IMR-90 (cell line): ENCODE data around the gene CPED1. TPM values are rescaled to one million over a fixed set of nuclear protein-coding genes. Genes with fewer than 3 reads are reported as not detected.

ENCODE experiments used
- ATAC-seq: fragments of 200-7000 bp; cut with Tn5 transposase; 2 replicates; pipeline ENCODE4 v1.9.1; 2020; ENCODE audit warnings: low read depth, mild to moderate bottlenecking, moderate library complexity
- BruUV-seq: library from RNA; stranded (reverse); fragments of 400-500 nt; replicated peaks from 2 replicates; lab custom pipeline; 2021; lab: Mats Ljungman, UMichigan
- CTCF ChIA-PET: fragments of 300-600 bp; formaldehyde crosslinking; extraction: SDS; loops from one replicate; lab custom pipeline; 2021; ENCODE audit warnings: antibody characterized with exemption; lab: Yijun Ruan, JAX
- POLR2A ChIA-PET: fragments of 300-600 bp; sonication (Branson Sonifier 250); formaldehyde crosslinking; loops from one replicate; lab custom pipeline; 2022; ENCODE audit warnings: antibody characterized with exemption; ENCODE audit not compliant: unreplicated experiment; lab: Charles Lee
- DNase-seq: peaks from one replicate; pipeline ENCODE4 v3.0.0; 2013
- H2AFZ ChIP-seq: replicated peaks from 2 replicates; pipeline ENCODE3; 2013; ENCODE audit warnings: low read length, mild to moderate bottlenecking; ENCODE audit not compliant: poor library complexity
- H2AK5ac ChIP-seq: 2 replicates; pipeline ENCODE4 v1.6.1; 2013; ENCODE audit warnings: low read depth, low read length, inconsistent platforms
- H2AK9ac ChIP-seq: replicated peaks from 2 replicates; pipeline ENCODE3; 2013; ENCODE audit warnings: mild to moderate bottlenecking, low read depth, low read length, moderate library complexity; ENCODE audit not compliant: poor library complexity
- H2BK120ac ChIP-seq: 2 replicates; pipeline ENCODE4 v1.6.1; 2013; ENCODE audit warnings: low read depth, low read length, inconsistent platforms
- H2BK15ac ChIP-seq: 3 replicates; pipeline ENCODE4 v1.6.1; 2013; ENCODE audit warnings: low read depth, low read length, inconsistent platforms
- H2BK20ac ChIP-seq: 2 replicates; pipeline ENCODE4 v1.6.1; 2013; ENCODE audit warnings: low read depth, mild to moderate bottlenecking, inconsistent platforms, low read length, moderate library complexity
- H2BK5ac ChIP-seq: 2 replicates; pipeline ENCODE4 v1.6.1; 2013; ENCODE audit warnings: mild to moderate bottlenecking, low read depth, low read length, inconsistent platforms; ENCODE audit not compliant: poor library complexity, severe bottlenecking
- H3K14ac ChIP-seq: replicated peaks from 2 replicates; pipeline ENCODE4 v1.6.1; 2013; ENCODE audit warnings: low read depth, low read length, inconsistent platforms
- H3K18ac ChIP-seq: 2 replicates; pipeline ENCODE4 v1.6.1; 2013; ENCODE audit warnings: low read depth, low read length, control low read depth
- H3K23ac ChIP-seq: 2 replicates; pipeline ENCODE4 v1.6.1; 2013; ENCODE audit warnings: low read depth, low read length, inconsistent platforms
- H3K27ac ChIP-seq: 2 replicates; pipeline ENCODE4 v1.5.1; 2013; ENCODE audit warnings: mild to moderate bottlenecking, control low read depth, low read length; ENCODE audit not compliant: insufficient read depth
- H3K27me3 ChIP-seq: 2 replicates; pipeline ENCODE4 v1.6.1; 2013; ENCODE audit warnings: low read length; ENCODE audit not compliant: control insufficient read depth, insufficient read depth
- H3K36me3 ChIP-seq: 2 replicates; pipeline ENCODE4 v1.6.1; 2013; ENCODE audit warnings: low read length, mixed read lengths; ENCODE audit not compliant: control insufficient read depth, insufficient read depth
- H3K4ac ChIP-seq: 2 replicates; pipeline ENCODE4 v1.6.1; 2013; ENCODE audit warnings: low read depth, low read length, inconsistent platforms
- H3K4me1 ChIP-seq: 2 replicates; pipeline ENCODE4 v1.6.1; 2013; ENCODE audit warnings: low read length, mixed read lengths; ENCODE audit not compliant: control insufficient read depth, insufficient read depth
- H3K4me2 ChIP-seq: 2 replicates; pipeline ENCODE4 v1.6.1; 2013; ENCODE audit warnings: low read depth, mild to moderate bottlenecking, control low read depth, low read length, moderate library complexity
- H3K4me3 ChIP-seq: 2 replicates; pipeline ENCODE4 v1.5.1; 2013; ENCODE audit warnings: low read depth, mild to moderate bottlenecking, control low read depth, low read length, moderate library complexity; ENCODE audit not compliant: insufficient read depth
- H3K56ac ChIP-seq: 2 replicates; pipeline ENCODE4 v1.6.1; 2013; ENCODE audit warnings: low read length, inconsistent platforms; ENCODE audit not compliant: insufficient read depth; ENCODE audit errors: extremely low read depth
- H3K79me1 ChIP-seq, 2 experiments: 2 replicates each; pipeline ENCODE4 v1.6.1; 2013; ENCODE audit warnings: low read length in 2 of 2, inconsistent platforms in 1 of 2, low read depth in 1 of 2
- H3K9ac ChIP-seq: 2 replicates; pipeline ENCODE4 v1.6.1; 2013; ENCODE audit warnings: low read depth, low read length, control low read depth
- H3K9me1 ChIP-seq: 2 replicates; pipeline ENCODE4 v1.6.1; 2013; ENCODE audit warnings: low read length, inconsistent platforms; ENCODE audit not compliant: insufficient read depth
- H3K9me3 ChIP-seq: 2 replicates; pipeline ENCODE4 v1.6.1; 2013; ENCODE audit warnings: low read length; ENCODE audit not compliant: control insufficient read depth, insufficient read depth
- H4K20me1 ChIP-seq: 2 replicates; pipeline ENCODE4 v1.6.1; 2013; ENCODE audit warnings: low read length, inconsistent platforms; ENCODE audit not compliant: insufficient read depth
- H4K5ac ChIP-seq: 2 replicates; pipeline ENCODE4 v1.6.1; 2013; ENCODE audit warnings: mild to moderate bottlenecking, low read depth, low read length, control low read depth
- H4K8ac ChIP-seq, 2 experiments: 2 replicates each; pipeline ENCODE4 v1.6.1; 2013; ENCODE audit warnings: low read depth in 2 of 2, low read length in 2 of 2, control low read depth in 1 of 2, inconsistent platforms in 1 of 2
- H4K91ac ChIP-seq: 2 replicates; pipeline ENCODE4 v1.6.1; 2013; ENCODE audit warnings: low read depth, low read length, inconsistent platforms; ENCODE audit not compliant: insufficient read depth
- BHLHE40 ChIP-seq: fragments of 150-350 bp; IDR thresholded peaks from 2 replicates; pipeline ENCODE4 v1.6.1; 2016; ENCODE audit warnings: mild to moderate bottlenecking, low read depth, low read length
- CEBPB ChIP-seq: IDR thresholded peaks from 2 replicates; pipeline ENCODE4 v1.6.1; 2012; ENCODE audit warnings: low read depth, low read length, improper control_type of control experiment
- CHD1 ChIP-seq: IDR thresholded peaks from 2 replicates; pipeline ENCODE4 v1.6.1; 2012; ENCODE audit warnings: low read depth, low read length, improper control_type of control experiment
- ELK1 ChIP-seq: fragments of 150-350 bp; IDR thresholded peaks from 2 replicates; pipeline ENCODE4 v1.6.1; 2016; ENCODE audit warnings: low read depth, mild to moderate bottlenecking, low read length, moderate library complexity, borderline replicate concordance
- FOS ChIP-seq: fragments of 150-350 bp; IDR thresholded peaks from 2 replicates; pipeline ENCODE4 v1.6.1; 2016; ENCODE audit warnings: low read depth, low read length
- MAFK ChIP-seq: IDR thresholded peaks from 2 replicates; pipeline ENCODE4 v1.6.1; 2012; ENCODE audit warnings: low read depth, low read length, improper control_type of control experiment
- MAZ ChIP-seq: IDR thresholded peaks from 2 replicates; pipeline ENCODE4 v1.6.1; 2012; ENCODE audit warnings: low read depth, mild to moderate bottlenecking, low read length, improper control_type of control experiment, moderate library complexity, borderline replicate concordance
- MXI1 ChIP-seq: IDR thresholded peaks from 2 replicates; pipeline ENCODE4 v1.6.1; 2012; ENCODE audit warnings: low read depth, mild to moderate bottlenecking, low read length, moderate library complexity, borderline replicate concordance
- RAD21 ChIP-seq: IDR thresholded peaks from 2 replicates; pipeline ENCODE4 v1.6.1; 2012; ENCODE audit warnings: low read length, improper control_type of control experiment
- RCOR1 ChIP-seq: IDR thresholded peaks from 2 replicates; pipeline ENCODE4 v1.6.1; 2012; ENCODE audit warnings: mild to moderate bottlenecking, low read length, improper control_type of control experiment; ENCODE audit not compliant: insufficient replicate concordance
- RFX5 ChIP-seq: IDR thresholded peaks from 2 replicates; pipeline ENCODE4 v1.8.0; 2012; ENCODE audit warnings: low read depth, mild to moderate bottlenecking, low read length, moderate library complexity
- SMC3 ChIP-seq: fragments of 150-350 bp; IDR thresholded peaks from 2 replicates; pipeline ENCODE4 v1.6.1; 2016; ENCODE audit warnings: low read depth, mild to moderate bottlenecking, antibody characterized with exemption, low read length, moderate library complexity
- USF2 ChIP-seq: fragments of 150-350 bp; IDR thresholded peaks from 2 replicates; pipeline ENCODE4 v1.6.1; 2017; ENCODE audit warnings: mild to moderate bottlenecking, antibody characterized with exemption, low read length, low read depth
- WGBS, 2 experiments: methylation state at CpG; one replicate each; pipeline versions ENCODE4 v1.1.5 to v1.1.7; 2013; ENCODE audit warnings: missing lambda C conversion rate in 2 of 2; ENCODE audit not compliant: insufficient read length in 1 of 2; ENCODE audit errors: extremely low coverage in 2 of 2; 5-methylcytosine and 5-hydroxymethylcytosine counted together
- dilution Hi-C: fragments of 300-500 bp; cut with HindIII; formaldehyde crosslinking; loops from one replicate; pipeline ENCODE4 v1.14.3; 2018; ENCODE audit warnings: low sequenced_read_pairs; ENCODE audit not compliant: unreplicated experiment
- in situ Hi-C: fragments of 300-500 bp; cut with MboI; formaldehyde crosslinking; loops from 3 replicates; pipeline ENCODE4 v1.14.3; 2019; ENCODE audit warnings: low sequenced_read_pairs, inconsistent platforms, mixed read lengths
- intact Hi-C: fragments of 100-400 bp; cut with micrococcal nuclease; formaldehyde crosslinking; loops from 2 replicates; pipeline ENCODE4 v1.10.0; 2022
- polyA plus RNA-seq, 3 experiments: library from polyadenylated mRNA; depleted of rRNA; stranded (reverse); fragments of >200 nt; gene quantifications; 2 replicates each; pipeline ENCODE4 v1.2.3, GENCODE V29; 2012; ENCODE audit warnings: low replicate concordance in 1 of 3
- total RNA-seq: library from RNA; depleted of rRNA; stranded (reverse); fragments of >200 nt; gene quantifications from 2 replicates; pipeline ENCODE4 v1.2.3, GENCODE V29; 2012
- TF ChIP-seq, protein P1 (sequence below): conservative IDR thresholded peaks from 2 replicates; pipeline ENCODE4 v1.5.1; 2012; ENCODE audit warnings: mild to moderate bottlenecking, low read depth, low read length, improper control_type of control experiment

CPED1 gene
- total and polyA plus RNA-seq, 2 of the 4 experiments (the other 2 are of a cell fraction), result 31.2 to 96.8 TPM

DNA sequence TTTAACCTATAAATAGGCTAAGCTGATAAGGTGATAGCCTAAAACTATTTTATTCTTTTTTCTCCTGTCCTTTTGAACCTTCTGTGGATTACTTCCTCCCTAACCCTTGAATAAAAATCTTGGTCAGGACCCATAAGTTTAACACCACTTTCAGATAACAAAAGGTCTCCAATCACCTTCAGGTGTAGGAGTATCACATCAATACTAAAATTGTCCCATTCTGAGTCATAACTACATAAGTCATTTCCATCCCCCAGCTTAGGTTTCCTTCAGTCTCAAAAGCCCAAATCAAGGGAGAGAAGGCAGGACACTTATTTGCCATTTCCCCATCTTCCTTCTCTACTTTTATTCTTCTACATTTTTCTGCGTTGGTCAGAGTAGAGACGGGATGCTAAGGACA is 283.4 kb downstream of the CPED1 start:
- H3K9ac ChIP-seq, result no peak overlapping the region
- H3K4ac ChIP-seq, result no peak overlapping the region
- H3K4me3 ChIP-seq, result no peak overlapping the region
- H3K9me3 ChIP-seq, result no peaks in the 10 kb centered on the region
- H2BK5ac ChIP-seq, result no peak overlapping the region
- H4K5ac ChIP-seq, result no peak overlapping the region
- H3K56ac ChIP-seq, result no peak overlapping the region
- dilution Hi-C loops, result no loop called here
- no peak overlapping the region for H2BK15ac ChIP-seq
- no peak overlapping the region for H3K4me2 ChIP-seq
- H3K27me3 ChIP-seq, result no peaks in the 10 kb centered on the region
- H4K20me1 ChIP-seq, result no peaks in the 10 kb centered on the region
- no peak overlapping the region for H2BK120ac ChIP-seq
- no peak overlapping the region for H3K14ac ChIP-seq
- H3K23ac ChIP-seq, result no peak overlapping the region
- H2AFZ ChIP-seq, result no peak overlapping the region
- H4K91ac ChIP-seq, result no peak overlapping the region
- no peak overlapping the region for H3K27ac ChIP-seq
- no peak for DNase-seq
- no peak overlapping the region for H3K18ac ChIP-seq
- ATAC-seq, result no peak
- H4K8ac ChIP-seq, result no peak overlapping the region
- H3K36me3 ChIP-seq, result peaks cover 4% of the 10 kb centered on the region
- TF ChIP-seq CHD1, result no peak
- TF ChIP-seq RAD21, result no peak
- no peak for TF ChIP-seq FOS
- no peak for TF ChIP-seq MXI1
- TF ChIP-seq BHLHE40, result no peak
- no peak for TF ChIP-seq RFX5
- no peak for TF ChIP-seq ELK1
- no peak for TF ChIP-seq MAFK
- TF ChIP-seq, protein P1, sequence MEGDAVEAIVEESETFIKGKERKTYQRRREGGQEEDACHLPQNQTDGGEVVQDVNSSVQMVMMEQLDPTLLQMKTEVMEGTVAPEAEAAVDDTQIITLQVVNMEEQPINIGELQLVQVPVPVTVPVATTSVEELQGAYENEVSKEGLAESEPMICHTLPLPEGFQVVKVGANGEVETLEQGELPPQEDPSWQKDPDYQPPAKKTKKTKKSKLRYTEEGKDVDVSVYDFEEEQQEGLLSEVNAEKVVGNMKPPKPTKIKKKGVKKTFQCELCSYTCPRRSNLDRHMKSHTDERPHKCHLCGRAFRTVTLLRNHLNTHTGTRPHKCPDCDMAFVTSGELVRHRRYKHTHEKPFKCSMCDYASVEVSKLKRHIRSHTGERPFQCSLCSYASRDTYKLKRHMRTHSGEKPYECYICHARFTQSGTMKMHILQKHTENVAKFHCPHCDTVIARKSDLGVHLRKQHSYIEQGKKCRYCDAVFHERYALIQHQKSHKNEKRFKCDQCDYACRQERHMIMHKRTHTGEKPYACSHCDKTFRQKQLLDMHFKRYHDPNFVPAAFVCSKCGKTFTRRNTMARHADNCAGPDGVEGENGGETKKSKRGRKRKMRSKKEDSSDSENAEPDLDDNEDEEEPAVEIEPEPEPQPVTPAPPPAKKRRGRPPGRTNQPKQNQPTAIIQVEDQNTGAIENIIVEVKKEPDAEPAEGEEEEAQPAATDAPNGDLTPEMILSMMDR, result no peak
- no peak for TF ChIP-seq RCOR1
- no peak for TF ChIP-seq MAZ
- no peak for TF ChIP-seq USF2
- TF ChIP-seq SMC3, result no peak
- no peak for TF ChIP-seq CEBPB
- POLR2A ChIA-PET, result no interaction called here
- BruUV-seq, result no TSS peak
- CTCF ChIA-PET, result no interaction called here
- intact Hi-C loops, result loop anchor here (5.0 kb wide), 1 partner anchor 95 kb away; no protein-coding TSS in a partner anchor
- no peaks in the 10 kb centered on the region for H3K4me1 ChIP-seq
- H2AK9ac ChIP-seq, result no peak overlapping the region
- no peak overlapping the region for H2BK20ac ChIP-seq
- H2AK5ac ChIP-seq, result no peak overlapping the region
- H3K79me1 ChIP-seq, result 0 out of 4 replicates have a peak, but pooled peaks cover 0 to 2% of the 10 kb centered on the region in 2 experiments
- in situ Hi-C loops, result no loop called here
- WGBS, 2 experiments, result no CpG with 5 or more reads among the region's 2 CpGs
- H3K9me1 ChIP-seq, result no peaks in the 10 kb centered on the region
